Activated CD8-positive, alpha-beta memory T cell treated with anti-CD3 and anti-CD28 coated beads, Interleukin-2, amount 50 U/mL, for 48 hours (primary cell): ENCODE results near the gene ARMS2.

Experiments
- DNase-seq: peaks from one replicate; pipeline ENCODE4 v3.0.0-alpha.2; 2020

ARMS2 gene

GRCh38 chr10:122454071-122454470 lies 382 bp upstream of the ARMS2 start:
- DNase-seq: no peak

DNA sequence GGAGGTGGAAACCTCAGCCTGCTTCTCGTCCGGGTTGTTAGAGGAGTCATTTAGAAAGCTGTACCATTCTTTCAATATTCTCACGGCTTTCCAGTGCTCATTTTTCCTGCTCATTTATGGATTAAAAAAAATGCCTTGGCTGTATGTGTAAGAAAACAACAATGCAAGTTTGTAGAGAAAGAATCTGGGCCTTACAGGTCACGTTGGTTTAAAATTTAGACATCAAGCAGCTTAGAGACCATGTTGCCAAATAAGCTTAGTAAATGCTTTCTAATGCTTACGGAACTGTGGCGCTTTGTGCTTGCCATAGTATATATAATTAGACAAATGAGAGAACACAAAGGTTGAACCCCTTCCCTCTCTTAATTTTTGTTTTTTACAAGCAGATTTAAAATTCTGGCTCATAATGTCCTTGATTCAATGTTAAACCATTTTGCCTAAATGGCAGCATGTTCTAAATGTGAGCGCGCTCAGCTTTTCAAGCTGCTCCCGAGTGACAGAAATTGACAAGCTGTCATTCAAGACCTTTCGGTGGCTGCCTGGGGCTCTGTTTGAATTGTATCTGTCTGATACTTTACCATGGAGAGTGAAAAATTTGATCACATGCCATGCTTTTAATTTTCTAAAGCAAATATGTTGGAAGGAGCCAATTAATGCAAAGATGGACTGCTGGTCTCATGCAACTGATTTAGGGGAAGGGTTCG lies 1.1 kb downstream of the ARMS2 start:
- DNase-seq: no peak

- DNase-seq: no peak
These were observed 3.5 kb downstream of the ARMS2 start for GRCh38 chr10:122457934-122458333.

DNA sequence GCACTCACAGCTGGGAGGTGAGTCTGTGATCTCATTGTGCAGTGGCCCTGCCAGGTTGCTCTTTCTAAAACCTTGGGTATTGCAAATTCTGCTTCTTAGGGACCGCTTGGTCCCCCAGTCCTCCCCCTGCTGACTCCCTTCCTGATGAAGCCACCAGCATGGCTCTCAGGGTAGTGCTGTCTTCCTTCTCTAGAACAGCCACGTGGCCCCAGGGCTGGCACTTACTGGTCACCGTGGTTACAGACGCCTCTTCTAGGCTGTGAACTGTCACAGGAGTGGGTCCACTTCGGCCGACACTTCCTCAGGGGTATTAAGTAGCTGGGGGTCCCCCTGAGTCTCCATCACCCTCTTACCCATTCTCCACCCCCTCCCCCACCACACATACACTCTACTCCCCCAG lies 4.2 kb downstream of the ARMS2 start:
- no peak for DNase-seq

DNA sequence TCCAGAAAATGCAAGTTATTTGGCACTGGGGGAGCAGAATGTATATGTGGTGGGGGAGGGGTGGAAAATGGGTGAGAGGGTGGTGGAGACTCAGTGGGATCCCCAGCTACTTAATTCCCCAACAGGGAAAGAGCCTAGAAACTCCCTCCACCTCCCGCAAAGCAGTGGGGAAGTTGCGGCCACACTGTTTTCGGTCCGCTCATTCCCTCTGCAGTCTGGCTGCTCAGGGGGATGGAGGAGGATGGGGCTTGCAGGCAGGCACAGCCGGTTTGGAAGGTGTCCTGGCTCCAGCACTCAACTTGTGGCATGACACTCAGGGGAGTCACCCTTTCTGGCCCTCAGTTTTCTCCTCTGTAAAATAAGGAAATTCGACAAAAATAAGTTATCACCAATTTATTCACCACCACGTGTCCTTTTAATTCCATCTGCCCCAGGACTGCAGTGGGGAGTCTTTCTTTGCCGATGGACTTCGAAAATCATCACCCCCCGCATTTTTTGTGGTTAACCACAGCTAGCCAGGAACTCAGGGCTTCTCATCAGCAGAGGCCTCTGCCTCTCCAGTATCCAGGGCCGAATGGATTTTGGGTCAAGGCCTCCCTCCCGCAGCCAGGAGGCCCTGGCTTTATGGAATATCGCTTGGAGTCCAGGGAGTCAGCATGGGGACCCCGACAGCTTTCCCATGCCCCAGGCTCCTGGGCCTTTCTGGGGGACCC lies 5.3 kb downstream of the ARMS2 start:
- DNase-seq: no peak

GRCh38 chr10:122460891-122461293 lies 6.4 kb downstream of the ARMS2 start:
- no peak for DNase-seq

DNA sequence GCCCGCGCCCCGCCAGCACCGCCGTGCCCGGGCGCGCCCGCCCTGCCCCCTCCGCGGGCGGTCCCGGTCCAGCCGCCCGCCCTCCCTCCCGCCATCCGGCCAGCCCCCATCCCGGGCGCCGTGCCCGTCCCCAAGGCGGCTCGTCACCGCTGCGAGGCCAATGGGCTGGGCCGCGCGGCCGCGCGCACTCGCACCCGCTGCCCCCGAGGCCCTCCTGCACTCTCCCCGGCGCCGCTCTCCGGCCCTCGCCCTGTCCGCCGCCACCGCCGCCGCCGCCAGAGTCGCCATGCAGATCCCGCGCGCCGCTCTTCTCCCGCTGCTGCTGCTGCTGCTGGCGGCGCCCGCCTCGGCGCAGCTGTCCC lies 6.9 kb downstream of the ARMS2 start, which contains the start of gene HTRA1:
Gene HTRA1 (plus strand): TSS at position 187 of the 362 bp plus-strand sequence. CDS start 100 bp downstream, at position 287.
- no peak for DNase-seq

DNA sequence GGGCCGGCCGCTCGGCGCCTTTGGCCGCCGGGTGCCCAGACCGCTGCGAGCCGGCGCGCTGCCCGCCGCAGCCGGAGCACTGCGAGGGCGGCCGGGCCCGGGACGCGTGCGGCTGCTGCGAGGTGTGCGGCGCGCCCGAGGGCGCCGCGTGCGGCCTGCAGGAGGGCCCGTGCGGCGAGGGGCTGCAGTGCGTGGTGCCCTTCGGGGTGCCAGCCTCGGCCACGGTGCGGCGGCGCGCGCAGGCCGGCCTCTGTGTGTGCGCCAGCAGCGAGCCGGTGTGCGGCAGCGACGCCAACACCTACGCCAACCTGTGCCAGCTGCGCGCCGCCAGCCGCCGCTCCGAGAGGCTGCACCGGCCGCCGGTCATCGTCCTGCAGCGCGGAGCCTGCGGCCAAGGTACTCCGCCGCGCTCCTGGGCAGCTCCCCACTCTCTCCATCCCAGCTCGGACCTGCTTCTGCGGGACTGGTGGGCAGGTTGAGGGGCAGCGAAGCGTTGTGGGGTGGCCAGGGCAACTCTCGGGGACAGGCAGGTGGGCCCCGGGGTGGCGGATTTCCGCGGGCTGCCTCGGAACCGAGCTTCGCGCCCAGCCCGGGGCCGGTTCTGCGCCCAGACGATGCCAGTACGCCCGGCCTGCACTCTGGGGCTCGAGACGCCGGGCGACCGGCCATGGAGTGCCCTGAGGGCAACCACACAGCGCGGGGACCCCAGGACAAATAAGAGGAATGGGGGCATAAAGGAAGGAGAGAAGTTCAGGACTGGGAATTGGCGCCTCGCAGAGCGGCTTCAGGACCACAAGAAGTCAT lies 7.5 kb downstream of the ARMS2 start:
- DNase-seq: no peak

GRCh38 chr10:122462533-122463465 lies 8.3 kb downstream of the ARMS2 start:
- DNase-seq: peak; percentile 57

DNA sequence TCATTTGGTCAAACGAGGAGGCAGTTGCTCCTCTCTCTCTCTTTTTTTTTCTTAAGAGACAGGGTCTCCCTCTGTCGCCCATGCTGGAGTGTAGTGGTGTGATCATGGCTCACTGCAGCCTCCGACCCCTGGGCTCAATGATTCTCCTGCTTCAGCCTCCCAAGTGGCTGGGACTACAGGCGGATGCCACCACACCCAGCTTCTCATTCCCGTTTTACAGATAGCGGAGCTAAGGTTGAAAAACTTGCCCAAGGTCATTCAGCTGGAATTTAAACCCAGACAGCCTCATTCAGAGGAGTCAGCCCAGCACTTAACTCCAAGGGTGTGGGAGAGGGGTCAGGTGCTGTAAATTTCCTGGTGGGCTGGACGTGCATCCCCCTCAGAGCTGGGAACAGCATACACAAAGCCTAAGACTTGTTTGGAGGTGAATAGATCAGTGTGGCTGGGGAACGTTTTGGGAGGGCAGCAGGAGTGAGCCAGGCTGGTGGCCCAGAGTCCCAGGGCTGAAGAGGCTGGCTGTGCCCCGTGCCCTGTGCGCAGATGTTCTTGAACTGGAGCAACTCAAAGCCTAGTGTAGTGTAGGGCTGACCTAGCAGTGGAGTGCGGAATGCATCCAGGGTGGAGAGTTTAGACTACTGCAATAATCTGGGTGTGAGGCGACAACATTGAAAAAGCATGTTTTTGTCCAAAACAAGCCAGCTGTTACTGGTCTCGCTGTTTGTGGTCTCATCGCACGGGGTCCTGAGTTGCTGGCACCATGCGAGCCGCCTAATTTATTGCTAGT lies 9.2 kb downstream of the ARMS2 start:
- peak; percentile 40 for DNase-seq

GRCh38 chr10:122464250-122464510 lies 9.7 kb downstream of the ARMS2 start:
- DNase-seq: peak; percentile 20

DNA sequence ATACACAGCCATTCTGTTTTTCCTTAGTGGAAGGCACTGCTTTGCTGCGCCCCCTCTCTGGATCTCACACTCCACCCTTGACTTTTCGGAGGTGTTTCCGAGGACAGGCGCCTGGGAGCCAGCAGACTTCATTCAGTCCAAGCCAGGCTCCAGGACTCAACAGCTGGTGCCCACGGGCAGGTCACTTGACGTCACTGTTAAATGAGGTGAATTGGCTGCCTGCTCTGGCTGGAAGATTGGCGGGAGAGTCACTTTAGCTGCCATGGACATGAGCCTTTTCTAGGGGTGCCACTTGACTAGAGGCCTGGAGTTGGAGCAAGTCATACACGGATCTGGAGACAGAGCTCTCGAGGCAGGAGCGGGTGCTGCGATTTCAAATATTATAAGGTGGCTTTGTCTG lies 10.1 kb downstream of the ARMS2 start:
- peak; percentile 46 for DNase-seq

GRCh38 chr10:122465401-122466040 lies 11.1 kb downstream of the ARMS2 start:
- peak; percentile 36 for DNase-seq

DNA sequence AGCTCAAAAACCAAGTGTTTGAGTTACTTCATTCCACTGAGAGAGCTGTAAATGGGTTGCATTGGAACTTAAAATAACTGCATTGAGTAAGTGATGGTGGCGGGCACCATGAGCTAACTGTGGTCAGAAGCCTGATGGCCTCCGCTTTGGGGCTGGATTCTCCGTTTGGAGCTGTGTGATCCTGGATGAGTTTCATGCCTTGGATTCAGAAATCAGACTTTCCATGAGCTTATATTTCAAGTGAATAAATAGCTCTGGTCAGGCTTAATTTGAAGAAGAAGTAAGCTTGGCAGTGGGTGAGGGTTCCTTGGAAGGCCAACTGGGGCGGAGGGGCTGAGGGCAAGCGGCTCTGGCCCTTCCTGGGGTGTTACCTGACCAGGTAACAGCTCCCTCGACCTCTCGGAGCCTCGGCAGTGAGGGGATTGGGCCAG lies 12.5 kb downstream of the ARMS2 start:
- peak; percentile 37 for DNase-seq

DNA sequence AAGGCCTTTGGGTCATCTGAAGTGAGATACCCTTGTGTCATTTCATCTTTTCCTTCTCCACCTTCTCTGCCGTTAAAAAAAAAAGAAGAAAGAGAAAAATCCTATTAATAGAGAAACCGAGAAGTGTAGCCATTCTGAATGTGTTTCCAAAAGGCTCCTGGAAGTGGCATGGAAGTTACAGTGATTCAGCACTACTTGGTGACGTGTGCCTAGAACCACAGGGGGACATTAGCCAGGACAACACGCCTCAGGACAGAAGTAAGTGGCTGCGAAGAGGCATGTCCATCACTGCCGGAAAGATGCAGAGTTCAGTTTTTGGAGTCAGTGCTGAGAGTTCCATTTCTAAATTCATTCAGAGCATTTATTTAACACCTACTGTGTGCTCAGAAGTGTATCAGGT lies 13.2 kb downstream of the ARMS2 start:
- peak; percentile 12 for DNase-seq

GRCh38 chr10:122468307-122468925 lies 14.0 kb downstream of the ARMS2 start:
- peak; percentile 8 for DNase-seq

DNA sequence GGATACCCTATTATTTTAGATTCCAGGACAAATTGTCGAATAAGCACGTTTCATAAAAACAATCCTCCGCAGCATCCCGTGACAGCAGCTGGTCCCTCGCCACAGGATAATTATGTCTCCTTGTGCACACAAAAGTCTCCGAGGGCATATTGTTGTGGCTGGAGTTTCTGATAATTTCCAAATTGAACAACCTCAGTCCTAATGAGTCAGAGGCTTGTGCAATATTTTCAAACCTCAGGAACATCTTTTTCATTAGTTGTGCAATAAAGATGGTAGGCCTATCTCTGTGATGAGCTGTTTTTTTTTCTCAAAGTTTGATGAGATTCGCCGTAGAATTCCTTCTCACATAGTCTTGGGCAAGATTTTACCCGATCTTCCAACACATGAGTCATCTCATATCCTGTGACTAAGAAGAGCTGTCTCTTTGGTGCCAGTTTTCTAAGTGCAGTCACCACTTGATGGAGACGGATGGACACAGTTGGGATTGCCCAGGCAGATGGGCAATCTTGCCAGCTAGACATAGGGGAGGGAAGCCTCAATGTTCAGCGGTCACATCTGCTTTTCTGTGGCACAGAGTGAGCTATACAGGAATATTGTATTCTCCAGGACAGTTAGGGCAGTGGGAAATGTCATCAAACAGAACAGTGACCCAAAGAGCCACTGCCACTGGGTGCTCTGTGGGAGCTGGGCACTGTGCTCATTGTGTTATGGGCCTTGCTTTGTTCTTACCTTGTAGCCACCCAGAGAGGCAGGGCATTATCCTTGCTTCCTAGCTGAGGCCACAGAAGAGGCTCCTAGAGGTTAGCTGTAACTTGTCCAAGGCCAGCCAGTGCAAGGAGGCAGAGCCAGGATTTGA lies 14.7 kb downstream of the ARMS2 start:
- DNase-seq: peak; percentile 29

DNA sequence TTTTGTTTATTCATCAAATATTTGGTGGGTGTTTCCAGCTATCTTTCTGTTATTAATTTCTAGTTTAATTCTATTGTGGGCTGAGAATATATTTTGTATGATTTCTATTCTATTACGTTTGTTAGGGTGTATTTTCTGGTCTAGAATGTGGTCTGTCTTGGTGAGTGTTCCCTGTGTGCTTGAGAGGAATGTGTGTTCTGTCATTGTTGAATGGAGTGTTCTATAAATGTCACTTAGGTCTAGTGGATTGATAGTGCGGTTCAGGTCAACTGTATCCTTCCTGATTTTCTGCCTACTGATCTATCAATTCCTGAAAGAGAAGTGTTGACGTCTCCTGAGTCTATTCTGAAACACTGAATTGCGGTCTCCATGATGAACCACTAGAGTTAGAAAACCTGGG lies 15.4 kb downstream of the ARMS2 start:
- no peak for DNase-seq

DNA sequence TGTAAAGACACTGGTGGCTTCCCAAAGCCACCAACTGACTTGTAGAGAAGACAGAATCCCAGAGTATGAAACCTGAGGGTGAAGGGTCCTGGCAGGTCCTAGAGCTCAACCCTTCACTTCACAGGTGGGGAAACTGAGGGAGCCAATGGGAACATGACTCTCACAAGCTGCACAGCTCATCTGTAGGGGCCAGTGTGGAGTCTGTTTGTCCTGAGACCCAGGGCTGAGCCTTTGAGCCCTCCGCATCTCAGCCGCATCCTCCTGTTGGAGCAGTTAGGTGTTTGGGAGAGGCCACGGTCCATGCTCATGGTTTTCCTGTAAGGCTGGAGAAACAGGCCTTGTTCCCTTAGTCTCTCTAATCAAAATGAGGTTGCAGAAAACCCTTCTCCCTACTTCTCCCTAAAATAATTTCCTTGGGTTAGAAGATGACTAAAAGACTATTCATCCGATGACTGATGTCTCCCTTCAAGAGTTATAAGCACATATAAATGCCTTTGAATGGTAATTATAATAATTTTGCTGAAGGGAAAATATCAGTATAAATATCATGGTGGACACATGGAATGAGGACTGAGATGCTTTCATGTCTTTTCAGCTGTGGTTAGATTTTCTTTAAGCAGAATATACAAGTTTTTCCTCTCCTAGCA lies 17.2 kb downstream of the ARMS2 start:
- DNase-seq: peak; percentile 18
